ENCODE data around the gene FANK1.
"Not testable (repeated sequence)": the region's sequence is repeated elsewhere in the genome, so short reads cannot be mapped to it uniquely, and the experiment has no call there.

Gene FANK1, protein sequence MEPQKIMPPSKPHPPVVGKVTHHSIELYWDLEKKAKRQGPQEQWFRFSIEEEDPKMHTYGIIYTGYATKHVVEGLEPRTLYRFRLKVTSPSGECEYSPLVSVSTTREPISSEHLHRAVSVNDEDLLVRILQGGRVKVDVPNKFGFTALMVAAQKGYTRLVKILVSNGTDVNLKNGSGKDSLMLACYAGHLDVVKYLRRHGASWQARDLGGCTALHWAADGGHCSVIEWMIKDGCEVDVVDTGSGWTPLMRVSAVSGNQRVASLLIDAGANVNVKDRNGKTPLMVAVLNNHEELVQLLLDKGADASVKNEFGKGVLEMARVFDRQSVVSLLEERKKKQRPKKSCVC

DNA sequence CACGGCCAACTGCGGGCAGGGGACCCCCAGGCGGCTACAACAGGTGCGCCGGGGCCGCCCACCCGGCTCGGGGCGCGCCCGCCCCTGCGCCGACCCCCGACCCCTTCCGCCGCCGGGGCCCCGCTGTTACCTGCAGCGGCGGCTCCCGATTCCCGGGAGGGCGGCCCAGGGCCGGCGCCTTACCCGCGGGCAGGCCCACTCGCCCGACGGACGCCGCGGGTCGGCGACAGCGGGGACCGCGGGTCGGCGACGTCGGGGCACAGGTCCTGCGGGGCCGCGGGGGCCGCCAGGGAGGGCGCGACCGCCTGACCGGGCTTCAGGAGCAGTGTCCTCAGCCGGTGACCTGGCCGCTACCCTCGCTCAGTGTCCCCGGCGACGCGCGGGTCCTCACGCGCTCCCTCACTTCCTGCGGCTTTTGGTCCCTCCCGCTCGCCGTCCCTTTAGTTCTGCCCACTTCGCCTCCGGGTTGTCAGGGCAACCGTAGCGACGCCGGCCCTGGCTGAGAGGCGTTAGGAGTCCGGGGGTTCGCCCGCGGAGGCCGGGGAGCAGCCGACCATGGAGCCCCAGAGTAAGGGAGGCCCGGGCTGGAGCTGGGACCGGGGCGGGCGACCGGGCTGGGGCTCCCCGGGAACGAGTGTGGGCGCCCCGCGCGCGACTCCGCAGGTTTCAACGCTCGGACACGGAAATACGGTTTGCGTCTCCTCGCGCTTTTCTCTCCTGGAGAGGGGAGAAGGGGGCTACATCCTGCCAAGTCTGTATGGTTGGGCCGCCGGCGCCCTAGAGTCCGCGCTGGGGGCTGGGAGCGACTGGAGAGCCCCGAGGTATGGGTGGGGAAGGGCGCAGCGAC lies at the start of gene FANK1:
Gene FANK1, plus strand, starts transcription at position 477 of the 847 bp plus-strand sequence. Its CDS starts 79 bp downstream, at position 556.
- Histone ChIP-seq H3K9ac (ENCODE audit: low read depth in 1 of 2, low read length in 2 of 2) (peak within 1 kb of the TSS; percentile 88 to 89), H3K27ac (ENCODE audit: low read depth in 2 of 2, low read length in 2 of 2) (peak within 1 kb of the TSS; percentile 85 to 89), H3K4me3 (ENCODE audit: low read length in 2 of 2) (peak within 1 kb of the TSS; percentile 77 to 82)
- H3K36me3 ChIP-seq (ENCODE audit: control insufficient read depth in 2 of 2, insufficient read depth in 2 of 2, low read length in 2 of 2); H3K9me3 ChIP-seq (ENCODE audit: control insufficient read depth in 2 of 2, low read length in 2 of 2); H3K27me3 ChIP-seq (ENCODE audit: control insufficient read depth in 2 of 2, insufficient read depth in 2 of 2, low read length in 2 of 2); H3K4me1 ChIP-seq (ENCODE audit: control insufficient read depth in 2 of 2, insufficient read depth in 2 of 2, low read length in 2 of 2): not testable (repeated sequence)

DNA sequence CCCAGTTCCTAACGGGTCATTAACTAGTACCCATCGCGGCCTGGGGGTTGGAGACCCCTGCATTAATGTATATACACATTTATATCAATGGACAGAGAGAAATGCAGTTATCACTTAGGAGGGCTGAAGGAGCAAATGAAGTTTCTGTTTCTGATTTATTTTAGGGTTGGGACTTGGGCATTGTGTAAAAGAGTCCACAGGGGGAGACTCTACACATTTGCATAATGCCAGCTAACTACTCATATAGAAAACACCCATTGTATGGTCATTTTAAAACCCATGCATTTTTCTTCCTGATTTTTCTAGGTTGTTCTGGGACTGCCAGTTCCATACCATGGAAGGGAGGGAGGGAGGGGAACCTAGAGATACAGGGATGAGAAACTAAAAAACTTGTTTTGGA lies 49.5 kb upstream of the FANK1 start:
- Histone ChIP-seq H3K27ac (ENCODE audit: low read depth in 2 of 2, low read length in 2 of 2) (no peak overlapping the region), H3K27me3 (ENCODE audit: control insufficient read depth in 2 of 2, insufficient read depth in 2 of 2, low read length in 2 of 2) (no peaks in the 10 kb centered on the region), H3K36me3 (ENCODE audit: control insufficient read depth in 2 of 2, insufficient read depth in 2 of 2, low read length in 2 of 2) (peaks cover 41 to 52% of the 10 kb centered on the region in 2 donors), H3K4me1 (ENCODE audit: control insufficient read depth in 2 of 2, insufficient read depth in 2 of 2, low read length in 2 of 2) (no peaks in the 10 kb centered on the region), H3K9me3 (ENCODE audit: control insufficient read depth in 2 of 2, low read length in 2 of 2) (no peaks in the 10 kb centered on the region), H3K9ac (ENCODE audit: low read depth in 1 of 2, low read length in 2 of 2) (no peak overlapping the region), H3K4me3 (ENCODE audit: low read length in 2 of 2) (no peak overlapping the region)

DNA sequence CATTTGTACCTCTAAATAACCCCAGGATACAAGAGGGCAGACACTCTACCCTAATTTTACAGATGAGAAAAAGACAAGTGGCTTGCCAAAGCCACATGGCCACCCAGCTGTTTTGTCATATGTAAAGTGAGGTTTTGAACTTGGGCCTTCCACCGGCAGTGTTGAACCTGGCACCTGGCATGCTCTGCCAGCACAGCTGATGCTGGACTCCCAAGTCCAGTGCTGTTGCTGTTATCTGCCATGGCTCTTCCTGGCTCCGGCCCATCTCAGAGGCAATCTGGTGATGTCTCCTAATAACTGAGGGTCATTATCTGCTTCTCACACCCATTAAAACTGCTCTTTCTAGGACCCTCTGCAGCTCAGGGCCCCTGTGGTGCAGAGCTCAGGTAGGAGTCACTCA lies 48.0 kb upstream of the FANK1 start:
- H3K4me1 ChIP-seq (ENCODE audit: control insufficient read depth in 2 of 2, insufficient read depth in 2 of 2, low read length in 2 of 2): no peaks in the 10 kb centered on the region
- H3K36me3 ChIP-seq (ENCODE audit: control insufficient read depth in 2 of 2, insufficient read depth in 2 of 2, low read length in 2 of 2): peaks cover 46 to 56% of the 10 kb centered on the region in 2 donors
- no peaks in the 10 kb centered on the region for H3K9me3 ChIP-seq (ENCODE audit: control insufficient read depth in 2 of 2, low read length in 2 of 2)
- no peaks in the 10 kb centered on the region for H3K27me3 ChIP-seq (ENCODE audit: control insufficient read depth in 2 of 2, insufficient read depth in 2 of 2, low read length in 2 of 2)
- H3K27ac ChIP-seq (ENCODE audit: low read depth in 2 of 2, low read length in 2 of 2): no peak overlapping the region
- no peak overlapping the region for H3K9ac ChIP-seq (ENCODE audit: low read depth in 1 of 2, low read length in 2 of 2)
- no peak overlapping the region for H3K4me3 ChIP-seq (ENCODE audit: low read length in 2 of 2)

DNA sequence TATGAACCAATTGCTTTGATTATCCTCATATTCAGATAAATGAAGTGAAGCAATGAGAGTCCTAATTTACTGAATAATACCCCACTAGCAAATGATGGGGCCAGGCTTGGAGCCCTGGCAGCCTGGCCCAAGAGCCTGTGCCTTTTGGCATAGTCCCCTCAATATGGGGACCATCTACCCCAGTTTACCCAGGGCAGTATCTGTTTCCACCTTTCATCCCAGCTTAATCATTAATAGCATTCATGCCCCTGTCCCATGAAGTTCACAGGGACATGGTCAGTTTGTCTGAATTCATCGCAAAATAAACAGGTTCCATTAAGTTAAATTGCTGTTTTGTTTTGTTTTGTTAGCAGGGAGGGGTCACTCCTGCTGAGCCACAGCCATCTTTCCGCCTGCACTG lies 47.5 kb upstream of the FANK1 start:
- Histone ChIP-seq H3K4me1 (ENCODE audit: control insufficient read depth in 2 of 2, insufficient read depth in 2 of 2, low read length in 2 of 2) (no peaks in the 10 kb centered on the region), H3K36me3 (ENCODE audit: control insufficient read depth in 2 of 2, insufficient read depth in 2 of 2, low read length in 2 of 2) (peaks cover 50 to 57% of the 10 kb centered on the region in 2 donors), H3K9ac (ENCODE audit: low read depth in 1 of 2, low read length in 2 of 2) (no peak overlapping the region), H3K27ac (ENCODE audit: low read depth in 2 of 2, low read length in 2 of 2) (no peak overlapping the region), H3K27me3 (ENCODE audit: control insufficient read depth in 2 of 2, insufficient read depth in 2 of 2, low read length in 2 of 2) (no peaks in the 10 kb centered on the region), H3K9me3 (ENCODE audit: control insufficient read depth in 2 of 2, low read length in 2 of 2) (no peaks in the 10 kb centered on the region), H3K4me3 (ENCODE audit: low read length in 2 of 2) (no peak overlapping the region)

DNA sequence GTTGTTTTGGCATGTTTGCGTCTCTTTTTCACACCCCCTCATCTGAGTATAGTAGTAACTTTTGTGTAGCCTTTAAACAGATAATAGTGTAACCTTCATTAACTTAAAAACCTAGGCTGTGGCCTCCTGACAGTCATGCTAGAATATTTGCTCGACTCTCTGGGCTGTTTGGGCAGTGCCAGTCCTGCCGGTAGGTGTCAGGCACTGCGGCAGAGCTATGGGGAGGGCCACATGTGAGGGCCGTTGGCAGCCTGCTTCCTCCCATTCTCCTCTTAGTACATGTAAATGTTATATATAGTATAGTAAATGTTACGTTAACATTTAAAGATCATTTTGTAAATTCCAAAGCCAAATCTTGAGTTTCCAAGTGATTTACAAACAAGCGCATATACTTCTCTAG lies 46.9 kb upstream of the FANK1 start:
- H3K27ac ChIP-seq (ENCODE audit: low read depth in 2 of 2, low read length in 2 of 2): no peak overlapping the region
- peaks cover 48 to 57% of the 10 kb centered on the region in 2 donors for H3K36me3 ChIP-seq (ENCODE audit: control insufficient read depth in 2 of 2, insufficient read depth in 2 of 2, low read length in 2 of 2)
- H3K9ac ChIP-seq (ENCODE audit: low read depth in 1 of 2, low read length in 2 of 2): no peak overlapping the region
- no peak overlapping the region for H3K4me3 ChIP-seq (ENCODE audit: low read length in 2 of 2)
- H3K4me1 ChIP-seq (ENCODE audit: control insufficient read depth in 2 of 2, insufficient read depth in 2 of 2, low read length in 2 of 2): no peaks in the 10 kb centered on the region
- no peaks in the 10 kb centered on the region for H3K9me3 ChIP-seq (ENCODE audit: control insufficient read depth in 2 of 2, low read length in 2 of 2)
- no peaks in the 10 kb centered on the region for H3K27me3 ChIP-seq (ENCODE audit: control insufficient read depth in 2 of 2, insufficient read depth in 2 of 2, low read length in 2 of 2)

DNA sequence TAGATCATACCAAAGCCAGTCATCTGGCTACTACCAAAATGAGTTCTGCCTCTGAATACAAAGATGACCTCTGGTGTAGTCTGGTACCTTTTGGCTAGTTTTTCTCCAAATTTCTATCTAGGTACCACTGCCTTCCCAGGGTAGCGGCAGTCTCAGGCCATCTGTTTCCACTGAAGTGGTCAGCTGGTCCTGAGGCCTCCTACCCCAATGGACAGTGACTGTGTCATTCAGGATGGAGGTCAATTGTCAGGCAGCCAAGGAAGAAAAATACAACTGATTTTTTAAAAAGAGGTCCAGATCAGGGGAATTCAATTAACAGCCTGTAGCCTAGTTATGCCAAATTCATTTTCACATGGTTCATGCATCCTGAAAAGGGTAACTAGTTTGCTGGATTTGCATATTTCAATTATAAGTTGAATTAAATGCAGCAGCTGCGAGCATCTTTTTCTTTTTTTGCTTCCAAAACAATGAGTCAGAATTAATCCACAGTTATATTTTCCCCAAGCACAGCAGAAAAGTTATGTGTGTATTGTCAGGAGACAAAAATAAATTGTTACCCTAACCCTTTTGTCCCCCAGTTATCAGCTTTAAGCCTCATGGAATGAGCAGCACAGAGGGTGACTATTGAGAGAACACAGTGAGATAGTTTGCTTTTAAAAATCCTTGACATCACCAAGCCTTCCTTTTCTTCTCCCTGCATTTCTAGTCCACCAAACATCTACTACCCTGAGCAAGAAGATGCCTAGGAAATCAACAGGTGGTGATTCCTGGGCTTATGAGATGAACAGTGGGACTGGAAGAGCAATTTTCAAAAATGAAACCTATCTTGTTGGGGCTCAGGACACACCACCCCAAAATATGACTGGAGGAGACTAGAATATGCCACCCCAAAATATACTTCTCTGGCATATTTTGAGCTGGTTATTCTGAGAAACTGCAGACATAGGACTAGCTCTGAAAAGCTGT lies 45.3 kb upstream of the FANK1 start:
- no peak overlapping the region for H3K4me3 ChIP-seq (ENCODE audit: low read length in 2 of 2)
- no peaks in the 10 kb centered on the region for H3K9me3 ChIP-seq (ENCODE audit: control insufficient read depth in 2 of 2, low read length in 2 of 2)
- H3K9ac ChIP-seq (ENCODE audit: low read depth in 1 of 2, low read length in 2 of 2): no peak overlapping the region
- H3K27me3 ChIP-seq (ENCODE audit: control insufficient read depth in 2 of 2, insufficient read depth in 2 of 2, low read length in 2 of 2): no peaks in the 10 kb centered on the region
- peaks cover 43% of the 10 kb centered on the region in 2 donors for H3K36me3 ChIP-seq (ENCODE audit: control insufficient read depth in 2 of 2, insufficient read depth in 2 of 2, low read length in 2 of 2)
- no peak overlapping the region for H3K27ac ChIP-seq (ENCODE audit: low read depth in 2 of 2, low read length in 2 of 2)
- no peaks in the 10 kb centered on the region for H3K4me1 ChIP-seq (ENCODE audit: control insufficient read depth in 2 of 2, insufficient read depth in 2 of 2, low read length in 2 of 2)

DNA sequence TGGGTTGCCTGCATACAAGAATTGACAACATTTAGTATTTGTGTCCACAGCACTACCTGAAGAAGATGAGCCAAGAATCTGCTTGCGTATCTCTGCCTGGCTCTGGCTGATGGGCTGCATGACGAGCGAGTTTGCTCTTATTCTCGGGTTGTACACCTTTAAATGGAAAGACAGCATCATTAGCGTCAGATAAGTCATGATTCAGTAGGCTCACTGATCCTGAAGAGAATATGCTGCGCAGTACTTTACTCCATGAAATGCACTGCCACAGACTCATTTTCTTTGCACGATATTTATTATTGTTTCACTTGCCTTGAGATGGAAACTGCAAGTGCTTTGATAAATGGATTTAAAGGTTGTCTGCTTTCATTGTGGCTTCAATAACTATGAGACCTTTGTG lies 43.9 kb upstream of the FANK1 start:
- Histone ChIP-seq H3K36me3 (ENCODE audit: control insufficient read depth in 2 of 2, insufficient read depth in 2 of 2, low read length in 2 of 2) (peaks cover 40 to 41% of the 10 kb centered on the region in 2 donors), H3K27ac (ENCODE audit: low read depth in 2 of 2, low read length in 2 of 2) (no peak overlapping the region)

DNA sequence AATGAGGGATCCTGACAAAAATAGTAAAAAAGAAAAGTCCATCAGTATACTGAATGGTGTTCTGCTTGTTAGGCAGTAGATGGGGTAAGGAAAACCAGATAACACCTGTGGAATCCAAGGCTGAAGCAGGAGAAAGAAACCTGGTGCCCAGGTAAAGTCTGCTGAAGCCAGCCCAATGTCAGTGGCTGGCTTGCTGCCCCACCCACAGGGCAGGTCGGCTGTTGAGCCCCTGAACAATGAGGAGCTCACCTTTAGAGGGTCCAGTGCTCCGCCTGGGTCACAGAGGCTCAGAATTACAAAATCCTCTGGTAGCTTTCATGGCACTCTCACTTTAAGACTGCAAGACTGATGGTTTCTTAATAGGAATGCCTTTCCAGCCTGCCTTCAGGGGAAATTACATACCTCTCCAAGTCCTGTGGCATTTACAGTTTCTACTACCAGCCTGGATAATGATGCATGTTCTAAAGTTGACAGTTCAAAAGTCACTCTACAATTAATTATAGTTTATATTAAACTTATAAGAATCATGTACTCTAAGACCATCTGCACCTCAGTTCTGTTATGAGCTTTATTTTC lies 39.1 kb upstream of the FANK1 start:
- Histone ChIP-seq H3K4me3 (ENCODE audit: low read length in 2 of 2) (no peak overlapping the region), H3K4me1 (ENCODE audit: control insufficient read depth in 2 of 2, insufficient read depth in 2 of 2, low read length in 2 of 2) (no peaks in the 10 kb centered on the region), H3K9me3 (ENCODE audit: control insufficient read depth in 2 of 2, low read length in 2 of 2) (no peaks in the 10 kb centered on the region), H3K9ac (ENCODE audit: low read depth in 1 of 2, low read length in 2 of 2) (no peak overlapping the region), H3K27ac (ENCODE audit: low read depth in 2 of 2, low read length in 2 of 2) (no peak overlapping the region), H3K27me3 (ENCODE audit: control insufficient read depth in 2 of 2, insufficient read depth in 2 of 2, low read length in 2 of 2) (no peaks in the 10 kb centered on the region), H3K36me3 (ENCODE audit: control insufficient read depth in 2 of 2, insufficient read depth in 2 of 2, low read length in 2 of 2) (peaks cover 17 to 20% of the 10 kb centered on the region in 2 donors)

More for the DNA sequence above, 43.9 kb upstream of the FANK1 start:
- H3K4me3 ChIP-seq (ENCODE audit: low read length in 2 of 2): no peak overlapping the region
- no peaks in the 10 kb centered on the region for H3K9me3 ChIP-seq (ENCODE audit: control insufficient read depth in 2 of 2, low read length in 2 of 2)
- H3K27me3 ChIP-seq (ENCODE audit: control insufficient read depth in 2 of 2, insufficient read depth in 2 of 2, low read length in 2 of 2): no peaks in the 10 kb centered on the region
- H3K9ac ChIP-seq (ENCODE audit: low read depth in 1 of 2, low read length in 2 of 2): no peak overlapping the region
- H3K4me1 ChIP-seq (ENCODE audit: control insufficient read depth in 2 of 2, insufficient read depth in 2 of 2, low read length in 2 of 2): no peaks in the 10 kb centered on the region

DNA sequence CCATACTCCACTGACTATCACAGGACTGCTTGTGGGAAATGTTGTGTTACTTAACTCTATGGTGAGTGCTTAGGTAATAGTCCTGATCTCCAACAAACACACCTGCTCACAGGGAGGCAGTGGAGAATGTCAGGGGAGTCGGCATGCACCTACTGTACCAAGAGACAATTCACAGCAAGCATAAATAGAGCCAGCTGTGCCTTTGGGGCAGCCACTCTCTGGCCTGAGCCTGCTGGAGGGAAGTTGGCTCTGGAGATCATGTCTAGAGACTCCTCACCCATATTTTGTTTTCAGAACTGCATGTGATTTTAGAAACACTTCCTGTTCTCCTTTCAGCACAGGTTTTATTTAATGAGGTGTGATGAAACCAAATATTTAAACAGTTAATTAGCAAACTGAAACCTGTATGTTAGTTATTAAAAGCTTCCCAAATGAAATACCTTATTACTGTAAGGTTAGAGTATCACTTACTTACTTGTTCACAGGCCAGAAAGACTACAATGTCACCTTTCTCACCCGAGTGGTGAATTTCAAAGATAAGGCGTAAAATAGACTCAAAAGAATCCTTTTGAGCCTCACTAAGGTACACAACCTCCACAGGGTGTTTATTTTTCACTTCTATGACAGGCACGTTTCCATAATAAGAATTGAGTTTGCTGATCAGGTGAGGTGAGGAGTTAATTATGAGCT lies 37.1 kb upstream of the FANK1 start:
- H3K9ac ChIP-seq (ENCODE audit: low read depth in 1 of 2, low read length in 2 of 2): no peak overlapping the region
- H3K4me3 ChIP-seq (ENCODE audit: low read length in 2 of 2): no peak overlapping the region
- H3K9me3 ChIP-seq (ENCODE audit: control insufficient read depth in 2 of 2, low read length in 2 of 2): no peaks in the 10 kb centered on the region
- no peaks in the 10 kb centered on the region for H3K4me1 ChIP-seq (ENCODE audit: control insufficient read depth in 2 of 2, insufficient read depth in 2 of 2, low read length in 2 of 2)
- H3K27ac ChIP-seq (ENCODE audit: low read depth in 2 of 2, low read length in 2 of 2): no peak overlapping the region
- H3K27me3 ChIP-seq (ENCODE audit: control insufficient read depth in 2 of 2, insufficient read depth in 2 of 2, low read length in 2 of 2): no peaks in the 10 kb centered on the region
- peaks cover 4 to 13% of the 10 kb centered on the region in 2 donors for H3K36me3 ChIP-seq (ENCODE audit: control insufficient read depth in 2 of 2, insufficient read depth in 2 of 2, low read length in 2 of 2)

All from mucosa of rectum (tissue), 2 donors.